Lung microvascular endothelial cell (primary cell): ENCODE measurements around the gene HS3ST5. TPM values are rescaled to one million over a fixed set of nuclear protein-coding genes. Genes with fewer than 3 reads are reported as not detected.

Experiments
- DNase-seq, 2 donors: peaks; one replicate each; pipeline versions ENCODE4 v3.0.0 to v3.0.0-alpha.2; 2010; ENCODE audit warnings: low read depth in 2 of 2
- total RNA-seq: library from RNA; depleted of rRNA; stranded (reverse); fragments of >200 nt; gene quantifications from 2 replicates; pipeline ENCODE4 v1.2.1, GENCODE V29; 2014

Gene HS3ST5
- total RNA-seq, 1 donor from 2014 or later, result not detected

DNA sequence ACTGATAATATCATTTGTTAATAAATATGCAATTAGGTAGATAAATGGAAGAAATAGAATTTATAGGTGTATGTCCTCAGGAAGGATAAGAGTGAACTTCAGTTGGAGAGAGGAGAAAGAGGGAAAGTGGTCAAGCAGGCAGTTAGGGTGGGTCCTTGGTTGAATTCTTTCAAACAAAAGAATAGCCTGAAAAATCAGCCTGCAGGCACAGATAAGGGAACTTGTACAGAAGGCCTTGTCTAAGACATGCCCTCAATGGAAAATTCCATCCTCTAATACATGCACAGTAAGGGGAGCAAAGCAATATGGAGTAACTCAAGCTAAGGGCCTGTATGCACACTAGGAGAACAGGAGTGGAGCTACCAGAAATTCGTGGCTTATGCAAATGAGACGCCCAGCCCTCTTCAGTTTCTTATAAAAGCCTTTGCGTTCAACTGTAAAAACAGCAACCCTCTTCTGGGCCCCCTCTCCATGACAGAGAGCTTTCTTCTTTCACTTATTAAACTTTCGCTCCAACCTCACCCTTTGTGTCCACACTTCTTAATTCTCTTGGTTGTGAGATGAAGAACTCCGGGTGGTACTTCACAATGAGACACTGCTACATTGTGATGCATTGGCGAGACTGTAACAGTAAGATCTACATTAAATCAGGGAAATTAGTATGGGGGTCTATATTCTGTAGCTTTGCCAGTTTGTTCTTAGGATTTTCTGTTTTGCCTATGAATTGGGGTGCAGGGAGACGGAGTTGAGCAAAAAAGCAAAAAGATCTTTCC lies 147.0 kb downstream of the HS3ST5 start:
- DNase-seq, result no peak

DNA sequence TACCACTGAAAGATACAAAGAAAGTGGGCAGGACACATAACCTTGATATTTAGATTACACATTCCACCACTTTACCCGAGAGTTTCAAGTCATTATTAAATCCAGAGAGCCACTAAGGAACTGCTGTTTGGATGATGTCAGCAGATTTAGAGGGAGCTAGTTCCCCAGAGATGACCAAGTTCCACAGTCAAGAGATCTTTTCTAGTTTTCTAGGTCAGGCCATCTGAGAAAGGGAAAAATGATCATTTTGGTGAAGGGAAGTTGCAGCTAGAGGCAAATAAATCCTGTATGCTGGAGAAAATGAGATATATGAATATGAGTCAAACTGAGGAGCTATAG lies 147.8 kb downstream of the HS3ST5 start:
- no peak for DNase-seq

- no peak for DNase-seq
These were observed 148.3 kb downstream of the HS3ST5 start for GRCh38 chr6:114194362-114195026.

GRCh38 chr6:114187563-114187962 lies 155.3 kb downstream of the HS3ST5 start:
- no peak for DNase-seq

DNA sequence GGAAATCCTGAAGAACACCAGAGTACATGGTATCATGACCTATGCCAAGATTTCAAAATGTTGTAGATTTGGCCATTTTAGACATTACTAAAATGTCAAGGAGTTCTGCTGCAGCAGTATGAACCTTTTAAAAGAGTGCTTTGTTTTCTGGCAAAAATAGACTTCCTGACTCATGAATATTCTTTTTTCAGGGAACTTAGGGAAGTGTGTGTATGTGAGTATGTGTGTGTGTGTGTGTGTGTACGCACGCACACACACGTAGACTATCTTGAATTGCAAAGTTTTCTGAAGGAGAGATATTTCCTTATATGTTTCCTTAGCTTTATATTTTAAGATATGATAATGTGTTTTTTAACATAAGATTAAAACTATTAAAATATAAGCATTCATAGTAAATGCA lies 161.2 kb downstream of the HS3ST5 start:
- DNase-seq, result no peak

DNA sequence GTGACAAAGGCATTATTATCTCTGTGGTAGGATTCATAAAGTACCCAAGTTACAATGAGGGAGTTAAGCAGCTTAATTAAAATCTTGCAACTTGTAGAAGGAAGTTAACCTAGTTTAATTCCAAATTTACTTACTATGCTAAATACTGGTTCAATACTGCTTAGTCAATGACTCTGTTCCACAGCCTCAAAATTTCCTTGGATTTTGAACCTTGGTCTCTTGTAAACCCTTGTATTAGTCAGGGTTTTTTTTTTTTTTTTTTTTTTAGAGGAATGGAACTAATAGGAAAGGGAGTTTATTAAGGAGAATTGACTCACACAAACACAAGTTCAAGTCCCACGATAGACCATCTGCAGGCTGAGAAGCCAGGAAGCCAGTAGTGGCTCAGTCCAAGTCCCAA lies 163.4 kb downstream of the HS3ST5 start:
- no peak for DNase-seq

- DNase-seq, result no peak
These were observed 166.1 kb downstream of the HS3ST5 start for GRCh38 chr6:114176726-114177125.

DNA sequence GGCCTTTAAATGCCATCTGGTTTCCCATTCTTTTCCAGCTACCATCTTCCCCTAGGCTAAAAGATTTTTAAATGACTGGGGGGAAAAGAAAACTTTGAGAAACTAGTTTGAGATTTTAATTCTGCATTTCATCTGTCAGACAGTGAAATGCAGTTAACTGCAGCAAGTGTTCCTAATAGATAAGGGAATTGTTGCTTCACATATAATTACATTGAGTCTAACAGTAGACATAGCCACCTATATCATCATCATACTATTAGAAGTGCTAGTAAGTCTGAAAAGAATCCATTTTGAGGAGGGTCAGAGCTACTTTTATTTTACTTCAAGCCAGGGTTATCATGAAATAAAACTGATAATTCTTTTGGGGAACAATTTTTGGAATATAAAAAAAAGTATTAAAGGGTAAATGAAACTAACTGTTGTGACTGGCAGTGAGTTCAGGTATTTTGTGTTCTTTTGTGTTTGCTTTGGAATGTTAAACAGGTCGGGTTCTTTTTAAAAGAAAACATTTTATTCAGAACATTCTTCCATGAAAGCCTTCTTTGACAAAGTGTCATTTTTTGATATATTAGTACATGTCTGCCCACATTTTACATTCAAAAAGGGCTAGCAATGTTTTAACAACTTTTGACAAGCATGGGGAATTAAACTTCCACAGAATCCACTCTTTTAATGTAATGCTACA lies 170.1 kb downstream of the HS3ST5 start:
- DNase-seq, result no peak

- no peak for DNase-seq
These were observed 171.3 kb downstream of the HS3ST5 start for GRCh38 chr6:114171473-114171872.

GRCh38 chr6:114170958-114171387 lies 171.8 kb downstream of the HS3ST5 start:
- no peak for DNase-seq

- DNase-seq, result no peak
These were observed 172.5 kb downstream of the HS3ST5 start for GRCh38 chr6:114170372-114170771.

GRCh38 chr6:114169763-114170162 lies 173.1 kb downstream of the HS3ST5 start:
- no peak for DNase-seq

DNA sequence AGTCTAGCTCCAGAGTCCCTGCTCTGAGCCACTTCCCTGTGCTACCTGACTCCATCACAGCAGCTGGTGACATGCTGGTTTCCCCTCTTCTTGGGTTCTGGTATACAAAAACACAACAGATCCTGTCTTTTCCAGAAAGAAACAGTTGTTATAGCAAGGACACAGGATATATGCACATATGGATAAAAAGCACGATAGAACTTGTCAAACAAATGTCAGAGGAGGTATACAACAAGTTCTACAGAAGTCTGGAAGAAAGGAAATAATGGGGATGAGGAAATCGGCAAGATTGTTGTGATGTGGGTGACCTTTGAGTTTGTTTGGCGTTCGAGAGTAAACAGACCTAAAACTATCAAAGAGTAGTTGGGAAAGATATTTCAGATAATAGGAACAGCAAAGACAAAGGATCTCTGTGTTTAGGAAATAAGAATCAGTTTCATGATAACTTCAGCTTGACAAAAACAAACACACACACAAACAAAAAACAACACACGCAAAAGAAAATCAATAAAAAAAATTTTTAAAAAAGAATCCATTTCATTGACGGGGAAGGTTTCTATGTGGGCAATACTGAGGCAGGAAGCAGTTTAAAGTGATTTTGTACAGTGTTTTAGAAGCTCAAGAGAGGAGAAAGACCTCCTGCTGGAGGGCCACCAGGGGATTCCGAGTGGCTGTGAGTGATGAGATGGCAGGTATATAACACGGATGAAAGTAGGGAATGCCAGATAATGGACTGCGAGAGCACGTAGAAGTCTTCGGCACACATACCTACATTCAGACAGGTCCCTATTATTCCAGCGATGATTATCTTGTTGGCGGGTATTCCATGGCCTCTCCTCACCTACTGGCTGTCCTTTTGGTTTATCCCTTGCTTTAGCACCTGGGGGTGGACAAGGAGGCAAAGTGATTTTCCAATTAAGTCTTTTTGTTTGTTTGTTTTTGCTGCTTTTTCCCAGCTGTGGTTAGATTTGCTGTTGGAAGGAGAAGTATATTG lies 174.9 kb downstream of the HS3ST5 start:
- no peak for DNase-seq

- DNase-seq, result no peak
These were observed 178.6 kb downstream of the HS3ST5 start for GRCh38 chr6:114164207-114164606.

GRCh38 chr6:114162691-114163347 lies 180.0 kb downstream of the HS3ST5 start:
- DNase-seq, result no peak

DNA sequence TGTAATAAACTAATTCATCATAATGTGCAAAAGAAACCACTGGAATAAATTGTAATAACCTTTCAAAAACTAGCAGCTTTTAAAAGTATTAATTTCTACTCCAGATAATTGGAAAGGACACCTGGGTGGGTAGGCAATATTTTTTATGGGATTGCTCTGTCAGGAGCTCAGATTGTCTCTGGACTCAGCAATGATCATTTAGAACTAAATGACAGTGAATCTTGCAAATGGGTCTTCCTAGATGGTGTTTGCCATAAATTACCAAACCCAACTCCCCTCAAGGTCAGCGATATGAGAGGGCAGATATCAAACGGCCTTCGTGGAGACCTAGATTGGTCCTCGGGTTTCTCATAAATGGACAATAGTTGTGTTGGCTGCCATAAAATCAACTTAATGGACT lies 181.9 kb downstream of the HS3ST5 start:
- no peak for DNase-seq

DNA sequence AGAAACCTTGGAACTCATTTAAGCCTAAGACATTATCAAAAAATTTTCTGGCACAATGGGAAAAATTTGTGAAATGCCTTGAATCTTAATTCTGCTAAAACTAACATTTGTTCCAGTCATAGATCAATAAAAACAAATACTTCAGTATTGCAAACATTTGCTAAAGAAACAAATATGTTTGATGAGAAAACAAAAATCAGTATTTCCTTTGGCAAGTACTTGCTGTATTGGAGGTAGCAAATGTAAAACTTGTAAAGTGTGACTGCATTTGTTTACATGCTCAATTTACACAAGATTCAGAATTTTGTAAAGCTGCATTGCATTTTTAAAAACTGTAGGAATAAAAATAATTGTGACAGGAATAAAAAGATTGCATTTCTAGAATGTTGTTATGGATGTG lies 183.1 kb downstream of the HS3ST5 start:
- DNase-seq, result no peak

GRCh38 chr6:114158838-114159694 lies 183.8 kb downstream of the HS3ST5 start:
- DNase-seq, result no peak

- DNase-seq, result no peak
These were observed 184.4 kb downstream of the HS3ST5 start for GRCh38 chr6:114158411-114158810.

GRCh38 chr6:114157848-114158247 lies 185.0 kb downstream of the HS3ST5 start:
- DNase-seq, result no peak
